GM20000 (cell line): ENCODE data around the gene ZNF555.
"Not testable (repeated sequence)": the region's sequence is repeated elsewhere in the genome, so short reads cannot be mapped to it uniquely, and the experiment has no call there.

Experiments
- DNase-seq: peaks from one replicate; pipeline ENCODE4 v3.0.0; 2012; ENCODE audit warnings: low spot score
- TF ChIP-seq, protein P1 (sequence below): IDR thresholded peaks from 2 replicates; pipeline ENCODE4 v1.5.1; 2012; ENCODE audit warnings: mild to moderate bottlenecking, control low read depth; ENCODE audit errors: extremely low read depth, missing control alignments

The ZNF555 gene

DNA sequence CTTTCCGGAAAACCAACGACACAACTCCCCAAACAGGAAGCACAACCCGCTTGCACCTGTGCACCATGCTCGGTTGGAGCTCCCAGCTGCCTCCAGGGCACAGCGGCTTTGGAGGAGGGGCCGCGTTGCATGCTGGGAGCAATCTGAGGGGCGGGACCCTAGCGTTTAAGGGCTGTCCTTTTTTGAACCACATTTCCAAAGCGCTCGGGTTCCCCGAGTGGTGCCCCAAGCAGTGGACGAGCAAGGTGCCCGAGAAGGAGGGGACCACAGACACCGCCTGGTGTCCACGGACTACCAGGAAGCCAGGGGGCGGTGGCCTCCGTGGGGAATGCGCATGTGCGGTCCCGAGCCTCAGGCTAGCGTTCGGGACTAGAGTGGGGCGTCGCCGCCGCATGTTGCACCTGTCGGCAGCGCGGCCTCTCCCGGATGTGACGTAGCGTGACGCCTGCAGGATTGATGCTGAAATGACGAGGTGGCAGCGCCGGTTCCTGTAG, 47.5 kb downstream of the ZNF555 start:
- no peak for DNase-seq
- TF ChIP-seq, protein P1, sequence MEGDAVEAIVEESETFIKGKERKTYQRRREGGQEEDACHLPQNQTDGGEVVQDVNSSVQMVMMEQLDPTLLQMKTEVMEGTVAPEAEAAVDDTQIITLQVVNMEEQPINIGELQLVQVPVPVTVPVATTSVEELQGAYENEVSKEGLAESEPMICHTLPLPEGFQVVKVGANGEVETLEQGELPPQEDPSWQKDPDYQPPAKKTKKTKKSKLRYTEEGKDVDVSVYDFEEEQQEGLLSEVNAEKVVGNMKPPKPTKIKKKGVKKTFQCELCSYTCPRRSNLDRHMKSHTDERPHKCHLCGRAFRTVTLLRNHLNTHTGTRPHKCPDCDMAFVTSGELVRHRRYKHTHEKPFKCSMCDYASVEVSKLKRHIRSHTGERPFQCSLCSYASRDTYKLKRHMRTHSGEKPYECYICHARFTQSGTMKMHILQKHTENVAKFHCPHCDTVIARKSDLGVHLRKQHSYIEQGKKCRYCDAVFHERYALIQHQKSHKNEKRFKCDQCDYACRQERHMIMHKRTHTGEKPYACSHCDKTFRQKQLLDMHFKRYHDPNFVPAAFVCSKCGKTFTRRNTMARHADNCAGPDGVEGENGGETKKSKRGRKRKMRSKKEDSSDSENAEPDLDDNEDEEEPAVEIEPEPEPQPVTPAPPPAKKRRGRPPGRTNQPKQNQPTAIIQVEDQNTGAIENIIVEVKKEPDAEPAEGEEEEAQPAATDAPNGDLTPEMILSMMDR: no peak

DNA sequence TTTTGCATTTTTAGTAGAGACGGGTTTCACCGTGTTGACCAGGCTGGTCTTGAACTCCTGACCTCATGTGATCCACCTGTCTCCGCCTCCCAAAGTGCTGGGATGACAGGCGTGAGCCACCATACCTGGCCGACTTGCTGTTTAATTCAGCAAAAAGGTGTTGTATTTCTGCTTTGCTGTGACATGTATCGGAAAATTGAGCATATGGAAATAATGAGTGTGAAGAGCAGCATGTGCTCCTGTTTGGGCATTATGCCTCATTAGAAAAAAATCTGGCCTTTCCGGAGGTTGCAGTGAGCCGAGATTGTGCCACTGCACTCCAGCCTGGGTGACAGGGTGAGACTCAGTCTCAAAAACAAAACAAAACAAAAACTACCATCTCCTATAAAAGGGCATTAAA, 49.3 kb downstream of the ZNF555 start:
- DNase-seq: not testable (repeated sequence)

DNA sequence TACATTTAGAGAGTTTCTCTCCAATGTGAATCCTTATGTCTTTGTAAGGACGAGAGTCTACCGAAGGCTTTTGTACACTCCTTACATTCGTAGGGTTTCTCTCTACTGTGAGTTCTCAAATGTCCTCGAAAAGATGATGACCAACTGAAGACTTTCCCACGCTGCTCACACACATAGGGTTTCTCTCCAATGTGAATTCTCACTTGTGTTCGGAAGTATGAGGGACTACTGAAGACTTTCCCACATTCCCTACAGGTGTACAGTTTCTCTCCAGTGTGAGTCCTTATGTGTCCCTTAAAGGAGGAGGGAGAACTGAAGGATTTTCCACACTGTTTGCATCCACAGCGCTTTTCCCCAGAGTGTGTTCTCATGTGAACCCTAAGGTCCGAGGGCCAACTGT, 55.4 kb downstream of the ZNF555 start:
- TF ChIP-seq, protein P1: no peak
- DNase-seq: no peak

DNA sequence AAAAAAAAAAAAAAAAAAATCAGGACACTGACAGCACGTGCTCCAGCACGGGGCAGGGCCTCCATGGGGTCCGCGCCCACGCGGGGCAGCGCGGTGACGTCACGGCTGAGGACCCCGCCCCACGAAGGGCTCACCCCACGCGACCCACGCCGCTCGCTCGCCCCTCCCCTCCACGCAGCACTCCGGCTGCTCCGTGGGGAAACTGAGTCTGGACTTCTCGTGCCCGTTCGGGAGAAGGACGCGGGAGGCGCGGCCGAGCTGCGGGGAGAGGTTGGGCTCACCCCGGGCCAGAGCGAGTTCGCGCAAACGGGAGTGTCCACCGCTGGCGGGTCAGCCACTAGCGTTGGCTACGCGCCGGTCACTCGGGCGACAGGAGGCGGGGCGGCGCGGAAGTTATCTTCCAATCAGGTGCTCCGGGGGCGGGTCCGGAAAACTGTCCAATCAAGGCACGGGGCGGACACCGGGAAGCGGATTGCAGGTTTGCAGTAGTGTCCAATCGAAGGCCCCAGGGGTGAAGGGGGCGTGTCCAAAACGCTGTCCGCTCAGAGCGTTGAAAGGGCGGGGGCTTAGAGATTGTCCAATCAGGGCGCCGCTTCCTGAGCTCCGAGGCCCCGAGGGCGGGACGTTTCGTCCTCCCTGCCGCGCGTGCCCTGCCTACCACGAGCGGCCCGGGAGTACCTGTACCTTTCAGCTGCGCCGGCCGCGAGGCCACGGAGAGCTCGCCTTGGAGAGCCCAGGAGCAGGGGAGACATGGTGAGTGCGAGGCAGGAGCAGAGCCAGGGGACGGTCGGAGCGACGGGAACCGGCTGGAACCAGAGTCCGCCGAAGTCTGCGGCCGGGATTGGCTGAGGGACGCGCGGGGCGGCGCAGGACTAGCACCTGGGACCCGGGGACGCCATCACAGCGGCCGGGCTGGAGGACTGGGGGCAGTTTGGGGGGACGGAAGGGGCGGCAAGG, 59.3 kb downstream of the ZNF555 start, which contains the start of gene ZNF57:
TSS of gene ZNF57 (plus strand) at position 633 of the 957 bp plus-strand sequence. CDS start at position 751, 118 bp downstream.
- peak; percentile 99 for DNase-seq
- TF ChIP-seq, protein P1: no peak

DNA sequence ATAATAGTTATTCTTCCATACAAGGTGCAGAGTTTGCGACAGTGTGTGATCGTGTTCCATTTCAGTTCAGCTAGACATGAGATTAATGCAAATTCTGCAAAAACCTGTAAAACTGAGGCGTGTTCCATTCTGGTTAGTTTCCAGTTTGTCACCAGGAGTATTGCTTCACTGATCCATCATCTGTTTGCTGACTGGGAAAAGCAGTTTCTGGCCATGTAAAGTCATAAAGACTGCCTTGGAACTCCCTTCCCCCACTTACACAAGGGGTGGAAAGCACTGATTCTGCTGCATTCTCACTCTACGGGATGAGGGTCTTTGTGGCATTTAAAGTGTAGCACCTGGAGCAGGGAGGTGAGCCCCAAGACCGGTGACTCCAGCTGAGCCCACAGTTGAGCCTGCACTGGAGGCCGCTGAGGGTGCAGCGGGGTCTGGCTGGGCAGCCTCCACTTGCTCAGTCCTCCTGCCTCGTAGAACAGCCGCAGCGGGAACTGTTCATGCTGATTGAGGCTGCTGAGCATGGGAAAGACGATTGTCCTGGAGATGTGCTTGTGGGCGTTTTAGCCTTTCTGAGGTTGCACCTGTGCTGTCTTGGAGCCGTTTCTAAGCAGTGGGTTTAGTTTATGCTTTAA, 61.4 kb downstream of the ZNF555 start:
- no peak for DNase-seq
- TF ChIP-seq, protein P1: no peak

DNA sequence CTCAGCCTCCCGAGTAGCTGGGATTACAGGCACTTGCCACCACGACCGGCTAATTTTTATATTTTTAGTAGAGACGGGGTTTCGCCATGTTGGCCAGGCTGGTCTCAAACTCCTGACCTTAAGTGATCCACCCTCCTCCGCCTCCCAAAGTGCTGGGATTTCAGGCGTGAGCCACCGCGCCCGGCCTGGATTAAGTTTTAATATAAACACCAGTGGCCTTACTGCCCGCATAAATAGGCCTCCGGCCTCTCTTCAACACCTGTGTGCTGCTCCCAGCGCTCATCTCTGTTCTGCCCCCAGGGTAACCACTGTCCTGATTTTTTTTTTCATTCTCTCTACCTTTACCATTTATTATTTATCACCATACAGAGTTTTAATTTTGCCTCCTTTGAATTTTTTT, 62.1 kb downstream of the ZNF555 start:
- not testable (repeated sequence) for DNase-seq

DNA sequence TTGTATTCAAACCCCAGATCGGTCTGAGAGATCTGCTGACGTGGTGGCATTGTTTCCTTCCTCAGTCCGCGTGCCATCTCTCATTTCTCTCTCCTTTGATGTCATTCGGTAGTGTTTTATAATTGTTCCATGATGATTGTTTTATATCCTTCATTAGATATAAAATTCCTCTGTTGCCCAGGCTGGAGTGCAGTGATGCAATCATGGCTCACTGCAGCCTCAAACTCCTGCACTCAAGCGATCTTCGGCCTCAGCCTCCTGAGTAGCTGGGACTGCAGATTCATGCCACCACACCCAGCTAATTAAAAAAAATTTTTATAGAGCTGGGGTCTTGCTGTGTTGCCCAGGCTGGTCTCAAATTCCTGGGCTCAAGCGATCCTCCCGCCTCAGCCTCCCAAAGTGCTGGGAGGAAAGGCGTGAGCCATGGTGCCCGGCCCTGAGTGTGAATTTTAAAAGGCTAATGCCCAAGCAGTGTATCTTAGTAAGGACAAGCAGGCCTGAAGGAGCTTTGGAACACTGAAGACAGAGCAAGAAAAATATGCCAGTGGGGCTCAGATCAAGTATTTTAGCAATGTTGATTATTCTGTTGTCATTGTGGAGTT, 64.7 kb downstream of the ZNF555 start:
- TF ChIP-seq, protein P1: no peak
- DNase-seq: no peak

DNA sequence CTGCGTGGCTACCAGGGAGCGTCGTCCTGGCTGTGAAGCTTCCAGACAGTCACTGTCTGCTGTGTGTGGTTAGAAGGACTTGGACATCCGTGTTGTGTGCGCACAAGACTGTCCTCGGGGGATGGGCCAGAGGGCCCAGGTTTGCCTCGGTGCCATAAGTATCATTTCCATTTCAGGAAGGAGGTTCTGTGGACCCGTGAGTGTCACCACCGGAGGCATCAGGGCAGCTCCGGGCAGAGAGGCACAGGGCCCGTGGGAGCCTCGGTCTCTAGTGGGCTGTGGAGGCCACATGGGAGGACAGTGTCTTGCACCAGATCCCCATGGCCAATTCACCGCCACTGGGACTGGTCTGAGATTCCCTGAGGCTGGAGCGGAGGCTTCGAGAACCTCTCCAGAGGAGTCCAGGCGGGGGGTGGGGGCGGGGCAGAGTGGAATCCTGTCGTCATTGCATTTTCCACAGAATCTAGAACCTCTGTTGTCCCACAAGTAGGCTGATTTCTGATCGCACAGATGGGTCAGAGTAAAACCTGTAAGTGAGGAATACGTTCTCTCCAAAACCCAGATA, 65.4 kb downstream of the ZNF555 start:
- TF ChIP-seq, protein P1: no peak
- DNase-seq: no peak
